HG02571 (cell line): ENCODE measurements around the gene ROBO3.

Experiments used
- ATAC-seq: cut with Tn5 transposase; IDR thresholded peaks from one replicate; pipeline ENCODE4 v1.9.1; 2021; ENCODE audit warnings: mild to moderate bottlenecking, moderate library complexity; ENCODE audit not compliant: unreplicated experiment

Gene ROBO3

GRCh38 chr11:124865181-124865901 is at the start of gene ROBO3:
Gene ROBO3 (plus strand): TSS chr11:124865432. CDS start chr11:124865578, 146 bp downstream.
- ATAC-seq, result no peak

- no peak for ATAC-seq
Observed at GRCh38 chr11:124817036-124817435, 48.2 kb upstream of the ROBO3 start.

- ATAC-seq, result no peak
Observed at GRCh38 chr11:124821995-124822730, 43.1 kb upstream of the ROBO3 start.

- no peak for ATAC-seq
Observed at GRCh38 chr11:124823512-124824376, 41.5 kb upstream of the ROBO3 start.

GRCh38 chr11:124825876-124826275 is 39.4 kb upstream of the ROBO3 start:
- no peak for ATAC-seq

- ATAC-seq, result no peak
Observed at GRCh38 chr11:124829986-124830385, 35.2 kb upstream of the ROBO3 start.

- ATAC-seq, result no peak
Observed at GRCh38 chr11:124830749-124831148, 34.5 kb upstream of the ROBO3 start.

- no peak for ATAC-seq
Observed at GRCh38 chr11:124831897-124832296, 33.3 kb upstream of the ROBO3 start.

- ATAC-seq, result no peak
Observed at GRCh38 chr11:124832571-124832970, 32.7 kb upstream of the ROBO3 start.

GRCh38 chr11:124834526-124835180 is 30.6 kb upstream of the ROBO3 start:
- no peak for ATAC-seq

GRCh38 chr11:124835918-124836317 is 29.3 kb upstream of the ROBO3 start:
- no peak for ATAC-seq

GRCh38 chr11:124837491-124837856 is 27.8 kb upstream of the ROBO3 start:
- no peak for ATAC-seq

- ATAC-seq, result no peak
Observed at GRCh38 chr11:124838805-124839127, 26.5 kb upstream of the ROBO3 start.

GRCh38 chr11:124839128-124839971 is 25.9 kb upstream of the ROBO3 start:
- no peak for ATAC-seq

- ATAC-seq, result no peak
Observed at GRCh38 chr11:124839972-124840621, 25.1 kb upstream of the ROBO3 start.

- no peak for ATAC-seq
Observed at GRCh38 chr11:124840666-124841065, 24.6 kb upstream of the ROBO3 start.

- ATAC-seq, result no peak
Observed at GRCh38 chr11:124841201-124841600, 24.0 kb upstream of the ROBO3 start.

GRCh38 chr11:124841840-124842239 is 23.4 kb upstream of the ROBO3 start:
- ATAC-seq, result no peak

- no peak for ATAC-seq
Observed at GRCh38 chr11:124842305-124842704, 22.9 kb upstream of the ROBO3 start.

- ATAC-seq, result no peak
Observed at GRCh38 chr11:124843616-124843910, 21.7 kb upstream of the ROBO3 start.
